MM.1S (cell line): ENCODE measurements around the gene FHDC1.

Source experiments
- DNase-seq: peaks from one replicate; pipeline ENCODE4 v3.0.0-alpha.2; 2015
- H2AFZ ChIP-seq: fragments of 300-600 bp; sonication (generic); 2 replicates; pipeline ENCODE4 v1.6.0; 2016; ENCODE audit warnings: antibody characterized with exemption, low read length
- H3F3A ChIP-seq: fragments of 300-600 bp; sonication (generic); 2 replicates; pipeline ENCODE4 v1.6.1; 2016; ENCODE audit warnings: mild to moderate bottlenecking, antibody characterized with exemption, low read length, moderate library complexity, mixed read lengths; ENCODE audit not compliant: insufficient read depth
- H3K27ac ChIP-seq: fragments of 300-600 bp; sonication (generic); 2 replicates; pipeline ENCODE4 v1.5.1; 2016; ENCODE audit warnings: mild to moderate bottlenecking, low read length
- H3K27me3 ChIP-seq: fragments of 300-600 bp; sonication (generic); replicated peaks from 2 replicates; pipeline ENCODE4 v1.6.0; 2016; ENCODE audit warnings: low read length; ENCODE audit not compliant: insufficient read depth
- H3K36me3 ChIP-seq: fragments of 300-600 bp; sonication (generic); replicated peaks from 2 replicates; pipeline ENCODE4 v1.6.1; 2016; ENCODE audit warnings: mild to moderate bottlenecking, low read length, mixed read lengths; ENCODE audit not compliant: insufficient read depth
- H3K4me1 ChIP-seq: fragments of 300-600 bp; sonication (generic); 2 replicates; pipeline ENCODE4 v1.6.1; 2016; ENCODE audit warnings: low read length, mixed read lengths
- H3K4me2 ChIP-seq: fragments of 300-600 bp; sonication (generic); 2 replicates; pipeline ENCODE4 v1.6.0; 2016; ENCODE audit warnings: low read depth, low read length
- H3K4me3 ChIP-seq: fragments of 300-600 bp; sonication (generic); 2 replicates; pipeline ENCODE4 v1.5.1; 2016; ENCODE audit warnings: low read length, mixed read lengths
- H3K79me2 ChIP-seq: fragments of 300-600 bp; sonication (generic); 2 replicates; pipeline ENCODE4 v1.6.1; 2016; ENCODE audit warnings: mixed run types, low read length, mixed read lengths
- H3K9ac ChIP-seq: fragments of 300-600 bp; sonication (generic); 2 replicates; pipeline ENCODE4 v1.6.1; 2016; ENCODE audit warnings: low read length, mixed read lengths
- H3K9me2 ChIP-seq: fragments of 300-600 bp; sonication (generic); replicated peaks from 2 replicates; pipeline ENCODE4 v1.6.1; 2016; ENCODE audit warnings: mild to moderate bottlenecking, low read length, mixed read lengths; ENCODE audit not compliant: insufficient read depth
- H3K9me3 ChIP-seq: fragments of 300-600 bp; sonication (generic); replicated peaks from 2 replicates; pipeline ENCODE4 v1.6.1; 2016; ENCODE audit warnings: mild to moderate bottlenecking, low read length, mixed read lengths; ENCODE audit not compliant: insufficient read depth
- H4K20me1 ChIP-seq: fragments of 300-600 bp; sonication (generic); 2 replicates; pipeline ENCODE4 v1.6.1; 2016; ENCODE audit warnings: mild to moderate bottlenecking, low read length, moderate library complexity, mixed read lengths; ENCODE audit not compliant: insufficient read depth
- EZH2 ChIP-seq: fragments of 300-600 bp; sonication (generic); optimal IDR thresholded peaks from 2 replicates; pipeline ENCODE3; 2017; ENCODE audit warnings: low read depth, mild to moderate bottlenecking, antibody characterized with exemption, low read length, mixed read lengths
- EZH2phosphoT487 ChIP-seq: fragments of 300-600 bp; sonication (generic); IDR thresholded peaks from 2 replicates; pipeline ENCODE4 v1.6.1; 2018; ENCODE audit warnings: antibody characterized with exemption, low read length
- TF ChIP-seq, protein P1 (sequence below): fragments of 300-600 bp; sonication (generic); IDR thresholded peaks from 2 replicates; pipeline ENCODE4 v1.5.1; 2016; ENCODE audit warnings: antibody characterized with exemption, low read length, mixed read lengths

FHDC1 gene

DNA sequence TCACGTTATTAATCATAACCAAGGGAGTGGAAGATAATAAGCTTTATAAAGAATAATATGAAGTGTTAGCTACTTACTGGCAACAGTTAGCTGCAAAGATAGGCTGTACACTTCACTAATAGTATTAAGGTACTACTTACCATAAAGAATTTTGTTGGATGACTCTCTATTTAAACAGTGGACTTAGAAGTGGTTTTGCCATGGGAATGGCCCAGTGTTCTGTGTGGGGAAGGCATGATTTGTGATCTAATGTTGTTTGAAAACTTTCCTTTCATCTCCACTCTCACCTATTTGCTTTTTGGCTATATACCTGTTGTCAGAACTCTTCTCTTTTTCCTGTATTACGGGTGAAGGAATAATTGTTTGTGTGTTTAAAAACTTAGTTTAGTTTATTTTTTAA lies 23.0 kb downstream of the FHDC1 start:
- Histone ChIP-seq H3K4me3 (no peak overlapping the region), H3F3A (no peaks in the 10 kb centered on the region), H3K9me2 (no peaks in the 10 kb centered on the region), H4K20me1 (no peaks in the 10 kb centered on the region), H3K36me3 (no peaks in the 10 kb centered on the region), H3K4me1 (no peaks in the 10 kb centered on the region), H3K79me2 (no peaks in the 10 kb centered on the region), H3K4me2 (no peak overlapping the region), H2AFZ (no peak overlapping the region), H3K9me3 (no peaks in the 10 kb centered on the region), H3K27ac (no peak overlapping the region), H3K27me3 (no peaks in the 10 kb centered on the region), H3K9ac (no peak overlapping the region)
- no peak for DNase-seq
- no peak for TF ChIP-seq EZH2phosphoT487
- TF ChIP-seq EZH2 = no peak
- TF ChIP-seq, protein P1, sequence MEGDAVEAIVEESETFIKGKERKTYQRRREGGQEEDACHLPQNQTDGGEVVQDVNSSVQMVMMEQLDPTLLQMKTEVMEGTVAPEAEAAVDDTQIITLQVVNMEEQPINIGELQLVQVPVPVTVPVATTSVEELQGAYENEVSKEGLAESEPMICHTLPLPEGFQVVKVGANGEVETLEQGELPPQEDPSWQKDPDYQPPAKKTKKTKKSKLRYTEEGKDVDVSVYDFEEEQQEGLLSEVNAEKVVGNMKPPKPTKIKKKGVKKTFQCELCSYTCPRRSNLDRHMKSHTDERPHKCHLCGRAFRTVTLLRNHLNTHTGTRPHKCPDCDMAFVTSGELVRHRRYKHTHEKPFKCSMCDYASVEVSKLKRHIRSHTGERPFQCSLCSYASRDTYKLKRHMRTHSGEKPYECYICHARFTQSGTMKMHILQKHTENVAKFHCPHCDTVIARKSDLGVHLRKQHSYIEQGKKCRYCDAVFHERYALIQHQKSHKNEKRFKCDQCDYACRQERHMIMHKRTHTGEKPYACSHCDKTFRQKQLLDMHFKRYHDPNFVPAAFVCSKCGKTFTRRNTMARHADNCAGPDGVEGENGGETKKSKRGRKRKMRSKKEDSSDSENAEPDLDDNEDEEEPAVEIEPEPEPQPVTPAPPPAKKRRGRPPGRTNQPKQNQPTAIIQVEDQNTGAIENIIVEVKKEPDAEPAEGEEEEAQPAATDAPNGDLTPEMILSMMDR = no peak

GRCh38 chr4:152960082-152960481 lies 24.0 kb downstream of the FHDC1 start:
- Histone ChIP-seq H3K9me3 (no peaks in the 10 kb centered on the region), H3K27ac (no peak overlapping the region), H3K4me2 (no peak overlapping the region), H3K79me2 (no peaks in the 10 kb centered on the region), H3K27me3 (no peaks in the 10 kb centered on the region), H3K36me3 (no peaks in the 10 kb centered on the region), H2AFZ (no peak overlapping the region), H4K20me1 (no peaks in the 10 kb centered on the region), H3K9me2 (no peaks in the 10 kb centered on the region), H3F3A (no peaks in the 10 kb centered on the region), H3K4me3 (no peak overlapping the region), H3K9ac (no peak overlapping the region), H3K4me1 (no peaks in the 10 kb centered on the region)
- no peak for DNase-seq
- TF ChIP-seq EZH2phosphoT487 (no peak), EZH2 (no peak)
- TF ChIP-seq, protein P1 = no peak

DNA sequence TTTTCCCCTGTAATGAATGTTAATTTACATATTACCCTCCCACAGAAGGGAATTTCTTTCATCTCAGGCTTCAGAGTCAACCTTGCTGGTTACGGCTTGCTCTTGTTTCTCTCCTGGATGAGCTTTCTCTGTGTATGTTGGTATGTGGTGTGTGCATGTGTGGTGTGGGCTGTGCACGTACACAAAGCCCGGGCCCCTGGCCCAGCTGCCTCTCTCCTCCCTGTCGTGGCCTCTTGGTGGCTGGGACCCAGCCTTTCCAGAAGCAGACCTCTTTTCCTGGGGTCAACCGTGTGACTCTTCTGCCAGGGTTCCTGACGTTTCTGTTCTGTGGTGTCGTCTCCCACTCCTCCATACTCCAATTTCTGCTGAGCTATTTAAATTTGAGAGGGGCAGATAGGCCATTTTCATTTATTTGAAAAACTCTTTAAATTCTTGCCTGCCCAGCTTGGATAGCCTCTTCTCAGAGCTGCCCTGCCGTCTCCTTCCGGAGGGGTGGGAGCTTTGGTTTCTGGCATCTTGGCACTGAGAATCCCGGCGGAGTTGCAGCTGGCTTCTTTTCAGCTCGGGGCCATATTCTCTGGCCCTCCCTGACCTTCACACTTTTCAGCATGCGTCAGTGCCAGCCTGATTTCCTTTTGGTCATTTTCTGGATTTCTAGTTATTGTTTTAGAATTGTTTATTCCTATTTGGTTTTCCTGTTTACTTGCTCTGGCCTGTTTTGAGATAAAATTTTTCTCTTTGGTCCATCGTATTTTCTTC lies 25.1 kb downstream of the FHDC1 start:
- no peak for DNase-seq
- no peaks in the 10 kb centered on the region for H3K4me1 ChIP-seq
- H4K20me1 ChIP-seq = no peaks in the 10 kb centered on the region
- no peaks in the 10 kb centered on the region for H3K79me2 ChIP-seq
- H3K4me3 ChIP-seq = no peak overlapping the region
- H3K4me2 ChIP-seq = no peak overlapping the region
- no peaks in the 10 kb centered on the region for H3K9me3 ChIP-seq
- H3K36me3 ChIP-seq = no peaks in the 10 kb centered on the region
- no peaks in the 10 kb centered on the region for H3K9me2 ChIP-seq
- no peak for TF ChIP-seq EZH2
- no peak for TF ChIP-seq EZH2phosphoT487
- TF ChIP-seq, protein P1 = no peak
- no peak overlapping the region for H3K27ac ChIP-seq
- no peak overlapping the region for H3K9ac ChIP-seq
- H3K27me3 ChIP-seq = no peaks in the 10 kb centered on the region
- no peaks in the 10 kb centered on the region for H3F3A ChIP-seq
- no peak overlapping the region for H2AFZ ChIP-seq
